Stomach (tissue), 9 donors: ENCODE data around the gene PRKCI. TPM values are rescaled to one million over a fixed set of nuclear protein-coding genes. Genes with fewer than 3 reads are reported as not detected.
A peak's percentile ranks its signal among the peaks of the same experiment; 100 is the strongest.
"Not testable (repeated sequence)": the region's sequence is repeated elsewhere in the genome, so short reads cannot be mapped to it uniquely, and the experiment has no call there.

Source experiments
- DNase-seq, 2 donors: peaks; one replicate each; pipeline versions ENCODE4 v3.0.0 to v3.0.0-alpha.2; 2013 to 2019
- H3K27ac ChIP-seq, 5 donors: fragments of 200-600 bp in 4 of 5; sonication (generic) in 4 of 5; one replicate each; pipeline ENCODE4 v1.5.1; 2013 to 2019; ENCODE audit warnings: mild to moderate bottlenecking in 1 of 5, moderate library complexity in 1 of 5
- H3K27me3 ChIP-seq, 3 donors: fragments of 200-600 bp; sonication (generic); one replicate each; pipeline ENCODE4 v1.5.1; 2017 to 2019; ENCODE audit warnings: mixed run types in 1 of 3
- H3K36me3 ChIP-seq, 4 donors: fragments of 200-600 bp; sonication (generic); 1 replicate in 3 of 4; 2 replicates in 1 of 4; pipeline ENCODE4 v1.5.1; 2016 to 2019
- H3K4me1 ChIP-seq, 4 donors: fragments of 200-600 bp; sonication (generic); one replicate each; pipeline ENCODE4 v1.5.1; 2016 to 2019
- H3K4me3 ChIP-seq, 4 donors: fragments of 200-600 bp; sonication (generic) in 3 of 4; one replicate each; pipeline ENCODE4 v1.5.1; 2016 to 2019; ENCODE audit warnings: mild to moderate bottlenecking in 1 of 4
- H3K9me3 ChIP-seq, 4 donors: fragments of 200-600 bp; sonication (generic); one replicate each; pipeline ENCODE4 v1.5.1; 2016 to 2019
- EP300 ChIP-seq: sonication (generic); formaldehyde crosslinking; IDR thresholded peaks from one replicate; pipeline ENCODE4 v1.6.1; 2017; ENCODE audit warnings: antibody characterized with exemption
- POLR2A ChIP-seq, 4 donors: fragments of 450-650 bp; IDR thresholded peaks; one replicate each; pipeline ENCODE4 v1.6.1; 2016; ENCODE audit warnings: antibody characterized with exemption in 4 of 4, control low read depth in 2 of 4, mild to moderate bottlenecking in 1 of 4, moderate library complexity in 1 of 4
- POLR2AphosphoS5 ChIP-seq, 3 donors: sonication (generic); formaldehyde crosslinking; IDR thresholded peaks; one replicate each; pipeline ENCODE4 v1.6.1; 2016; ENCODE audit warnings: antibody characterized with exemption in 3 of 3
- WGBS, 5 donors: extraction: QIAGEN DNeasy Blood & Tissue Kit in 3 of 5; methylation state at CpG; one replicate each; pipeline versions ENCODE4 v1.1.5 to v1.1.7; 2013 to 2018; 5-methylcytosine and 5-hydroxymethylcytosine counted together
- intact Hi-C: fragments of 100-400 bp; cut with DNase I; formaldehyde crosslinking; loops from one replicate; pipeline ENCODE4 v1.15.1; 2023; ENCODE audit warnings: low total_unique reads
- polyA plus RNA-seq, 3 donors: library from polyadenylated mRNA; stranded (reverse); fragments of 200-250 nt; gene quantifications; one replicate each; pipeline ENCODE4 v1.2.3, GENCODE V29; 2013
- total RNA-seq, 5 donors: library from RNA; depleted of rRNA; stranded (reverse); fragments of >200 nt; gene quantifications; one replicate each; pipeline versions ENCODE4 v1.1.0 to v1.2.3, GENCODE V29; 2014 to 2016
- TF ChIP-seq, protein P1 (sequence below), 7 experiments: fragments of 450-650 bp in 4 of 7; fragments of 200-600 bp in 3 of 7; sonication (generic) in 3 of 7; IDR thresholded peaks; one replicate each; pipeline ENCODE4 v1.5.1; 2016 to 2019; ENCODE audit warnings: antibody characterized with exemption in 7 of 7, control low read depth in 2 of 7, mild to moderate bottlenecking in 1 of 7
- donor health status: healthy with polysubstance abuse.
- donor health status: Bipolar disorder and iron deficiency.
- donor health status: healthy.

The PRKCI gene
- total and polyA plus RNA-seq, 8 donors: 15.5 to 141 (median 29.8) TPM

DNA sequence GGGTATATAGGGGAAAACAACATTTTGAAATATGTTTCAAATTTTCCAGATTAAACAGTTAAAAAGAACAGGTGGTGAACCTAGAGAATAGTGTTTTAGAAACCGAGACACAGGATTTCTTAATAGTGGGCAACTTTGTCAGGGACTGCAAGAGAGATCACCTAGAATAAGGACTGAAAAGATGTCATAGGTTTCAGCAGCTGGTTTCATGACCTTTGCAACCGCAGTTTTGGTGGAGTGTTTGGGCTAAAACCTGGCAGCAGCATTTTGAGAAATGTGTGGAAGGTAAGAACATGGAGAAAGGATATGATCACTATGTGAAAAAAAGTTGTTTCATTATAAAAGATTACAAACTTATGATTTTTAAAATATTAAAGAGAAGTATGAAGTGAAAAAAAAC lies 34.9 kb downstream of the PRKCI start:
- H3K4me3 ChIP-seq: no peak overlapping the region
- no peaks in the 10 kb centered on the region for H3K27me3 ChIP-seq
- no peaks in the 10 kb centered on the region for H3K9me3 ChIP-seq
- 88 to 92% (median 89%) methylated on average over 2 of the region's 2 CpGs for WGBS, 5 donors
- DNase-seq: no peak
- no peak for TF ChIP-seq POLR2A (IDR thresholded peaks at IDR 0.05)
- TF ChIP-seq EP300: no peak
- no peak for TF ChIP-seq POLR2AphosphoS5 (IDR thresholded peaks at IDR 0.05)
- TF ChIP-seq, protein P1, sequence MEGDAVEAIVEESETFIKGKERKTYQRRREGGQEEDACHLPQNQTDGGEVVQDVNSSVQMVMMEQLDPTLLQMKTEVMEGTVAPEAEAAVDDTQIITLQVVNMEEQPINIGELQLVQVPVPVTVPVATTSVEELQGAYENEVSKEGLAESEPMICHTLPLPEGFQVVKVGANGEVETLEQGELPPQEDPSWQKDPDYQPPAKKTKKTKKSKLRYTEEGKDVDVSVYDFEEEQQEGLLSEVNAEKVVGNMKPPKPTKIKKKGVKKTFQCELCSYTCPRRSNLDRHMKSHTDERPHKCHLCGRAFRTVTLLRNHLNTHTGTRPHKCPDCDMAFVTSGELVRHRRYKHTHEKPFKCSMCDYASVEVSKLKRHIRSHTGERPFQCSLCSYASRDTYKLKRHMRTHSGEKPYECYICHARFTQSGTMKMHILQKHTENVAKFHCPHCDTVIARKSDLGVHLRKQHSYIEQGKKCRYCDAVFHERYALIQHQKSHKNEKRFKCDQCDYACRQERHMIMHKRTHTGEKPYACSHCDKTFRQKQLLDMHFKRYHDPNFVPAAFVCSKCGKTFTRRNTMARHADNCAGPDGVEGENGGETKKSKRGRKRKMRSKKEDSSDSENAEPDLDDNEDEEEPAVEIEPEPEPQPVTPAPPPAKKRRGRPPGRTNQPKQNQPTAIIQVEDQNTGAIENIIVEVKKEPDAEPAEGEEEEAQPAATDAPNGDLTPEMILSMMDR (IDR thresholded peaks at IDR 0.05): no peak
- H3K36me3 ChIP-seq: peaks cover 3 to 55% (median 34%) of the 10 kb centered on the region in 4 donors
- peaks cover 0 to 9% (median 0%) of the 10 kb centered on the region in 4 donors for H3K4me1 ChIP-seq
- no peak overlapping the region for H3K27ac ChIP-seq
- intact Hi-C loops: no loop called here

DNA sequence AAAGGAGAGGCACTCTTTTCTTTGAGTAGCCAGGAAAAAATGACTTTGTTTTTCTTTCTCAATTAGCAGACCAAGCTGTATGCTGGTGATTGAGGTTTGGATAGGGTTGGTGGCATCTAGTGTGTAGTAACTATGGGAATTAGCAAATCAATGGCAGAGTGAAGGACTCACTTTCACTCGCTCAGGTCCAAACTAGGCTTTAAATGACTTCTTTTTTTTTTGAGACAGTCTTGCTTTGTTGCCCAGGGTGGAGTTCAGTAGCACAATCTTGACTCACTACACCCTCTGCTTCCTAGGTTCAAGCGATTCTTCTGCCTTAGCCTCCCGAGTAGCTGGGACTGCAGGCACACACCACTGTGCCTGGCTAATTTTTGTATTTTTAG lies 35.9 kb downstream of the PRKCI start:
- H3K27ac ChIP-seq: peak overlapping the region in 1 of 5 donors; percentile 10
- peaks cover 0 to 9% (median 0%) of the 10 kb centered on the region in 4 donors for H3K4me1 ChIP-seq
- no peaks in the 10 kb centered on the region for H3K9me3 ChIP-seq
- intact Hi-C loops: no loop called here
- DNase-seq: no peak
- no peak overlapping the region for H3K4me3 ChIP-seq
- TF ChIP-seq, protein P1 (IDR thresholded peaks at IDR 0.05): no peak
- TF ChIP-seq POLR2A (IDR thresholded peaks at IDR 0.05): no peak
- no peak for TF ChIP-seq EP300
- no peak for TF ChIP-seq POLR2AphosphoS5 (IDR thresholded peaks at IDR 0.05)
- WGBS, 5 donors: 65 to 94% (median 87%) methylated on average over 3 of the region's 3 CpGs
- H3K36me3 ChIP-seq: peaks cover 3 to 56% (median 29%) of the 10 kb centered on the region in 4 donors
- H3K27me3 ChIP-seq: no peaks in the 10 kb centered on the region

DNA sequence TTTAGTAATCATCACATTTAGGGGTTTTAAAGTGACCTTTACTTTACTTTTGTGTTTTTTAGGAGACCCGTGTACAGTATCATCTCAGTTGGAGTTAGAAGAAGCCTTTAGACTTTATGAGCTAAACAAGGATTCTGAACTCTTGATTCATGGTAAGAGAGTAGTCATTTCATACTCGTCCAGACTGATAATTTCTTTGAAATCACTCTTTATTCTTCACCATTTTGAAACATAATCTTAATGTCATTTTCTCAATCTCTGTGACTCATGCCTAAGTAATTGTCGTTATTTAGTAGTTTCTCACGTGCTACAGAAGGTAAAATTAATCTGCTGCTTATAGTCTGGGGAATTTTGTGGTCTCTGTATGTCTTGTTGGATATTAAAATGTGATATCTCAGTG lies 37.7 kb downstream of the PRKCI start:
- no peaks in the 10 kb centered on the region for H3K9me3 ChIP-seq
- intact Hi-C loops: no loop called here
- DNase-seq: no peak
- peaks cover 3 to 66% (median 45%) of the 10 kb centered on the region in 4 donors for H3K36me3 ChIP-seq
- TF ChIP-seq POLR2A (IDR thresholded peaks at IDR 0.05): no peak
- no peak for TF ChIP-seq POLR2AphosphoS5 (IDR thresholded peaks at IDR 0.05)
- no peak for TF ChIP-seq EP300
- TF ChIP-seq, protein P1 (IDR thresholded peaks at IDR 0.05): no peak
- H3K27me3 ChIP-seq: no peaks in the 10 kb centered on the region
- peaks cover 0 to 9% (median 0%) of the 10 kb centered on the region in 4 donors for H3K4me1 ChIP-seq
- no peak overlapping the region for H3K4me3 ChIP-seq
- no peak overlapping the region for H3K27ac ChIP-seq
- WGBS, 5 donors: 78 to 85% (median 81%) methylated on average over 4 of the region's 4 CpGs

DNA sequence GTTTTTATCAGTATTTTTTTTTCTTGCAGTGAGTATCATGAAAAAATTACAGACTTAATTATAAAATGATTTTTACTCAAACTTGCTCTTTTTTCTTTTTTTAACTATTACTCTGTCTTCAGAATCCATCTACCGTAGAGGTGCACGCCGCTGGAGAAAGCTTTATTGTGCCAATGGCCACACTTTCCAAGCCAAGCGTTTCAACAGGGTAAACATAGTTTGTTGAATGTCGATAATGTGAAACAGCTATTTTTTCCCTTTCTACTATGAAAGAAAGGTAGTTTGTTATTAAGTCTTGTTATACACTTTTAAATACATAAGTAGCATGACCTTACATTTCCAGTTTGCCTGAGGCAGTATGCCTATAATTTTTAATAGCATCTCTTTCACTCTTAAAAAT lies 45.6 kb downstream of the PRKCI start:
- TF ChIP-seq POLR2AphosphoS5 (IDR thresholded peaks at IDR 0.05): no peak
- TF ChIP-seq POLR2A (IDR thresholded peaks at IDR 0.05): no peak
- no peak for TF ChIP-seq EP300
- TF ChIP-seq, protein P1 (IDR thresholded peaks at IDR 0.05): no peak
- Histone ChIP-seq H3K4me3 (no peak overlapping the region), H3K9me3 (no peaks in the 10 kb centered on the region), H3K4me1 (peaks cover 0 to 16% (median 4%) of the 10 kb centered on the region in 4 donors), H3K27me3 (no peaks in the 10 kb centered on the region), H3K27ac (no peak overlapping the region), H3K36me3 (peaks cover 7 to 76% (median 70%) of the 10 kb centered on the region in 4 donors)
- intact Hi-C loops: no loop called here
- no peak for DNase-seq
- 47 to 87% (median 66%) methylated on average over 5 of the region's 5 CpGs for WGBS, 5 donors

DNA sequence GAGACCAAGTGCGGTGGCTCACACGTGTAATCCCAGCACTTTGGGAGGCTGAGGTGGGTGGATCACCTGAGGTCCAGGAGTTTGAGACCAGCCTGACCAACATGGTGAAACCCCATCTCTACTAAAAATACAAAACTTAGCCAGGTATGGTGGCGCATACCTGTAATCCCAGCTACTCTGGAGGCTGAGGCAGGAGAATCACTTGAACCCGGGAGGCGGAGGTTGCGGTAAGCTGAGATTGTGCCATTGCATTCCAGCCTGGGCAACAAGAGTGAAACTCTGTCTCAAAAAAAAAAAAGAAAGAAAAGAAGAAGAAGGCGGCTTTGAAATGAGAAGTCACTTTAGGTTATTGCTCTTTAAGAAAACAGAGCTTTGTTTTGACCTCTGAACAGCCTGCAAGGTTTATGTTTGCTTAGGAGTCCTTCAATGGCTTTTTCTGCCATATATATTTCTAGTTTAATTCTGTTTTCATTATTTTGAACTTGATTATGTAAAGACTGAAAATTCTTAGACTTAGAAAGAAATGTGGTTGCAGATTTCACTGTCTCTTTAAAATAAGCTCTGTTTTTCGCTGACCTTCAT lies 47.5 kb downstream of the PRKCI start:
- H3K27ac ChIP-seq, H3K27me3 ChIP-seq, intact Hi-C loops, DNase-seq, H3K4me3 ChIP-seq, H3K9me3 ChIP-seq: not testable (repeated sequence)
- 87 to 93% (median 90%) methylated on average over 8 of the region's 8 CpGs for WGBS, 5 donors
- H3K4me1 ChIP-seq: peaks cover 0 to 16% (median 4%) of the 10 kb centered on the region in 4 donors
- peaks cover 7 to 80% (median 73%) of the 10 kb centered on the region in 4 donors for H3K36me3 ChIP-seq
